Activated CD8-positive, alpha-beta T cell treated with anti-CD3 and anti-CD28 coated beads for 36 hours (primary cell): ENCODE measurements around the gene LRRC63. TPM values are rescaled to one million over a fixed set of nuclear protein-coding genes. Genes with fewer than 3 reads are reported as not detected.

Source experiments
- ATAC-seq: fragments of 200-7000 bp; cut with Tn5 transposase; one replicate; pipeline ENCODE4 v1.10.0; 2021; ENCODE audit warnings: mild to moderate bottlenecking, moderate library complexity
- CTCF ChIA-PET: fragments of 350-600 bp; sonication (Branson Sonifier 250); formaldehyde crosslinking; loops from one replicate; lab custom pipeline; 2021; ENCODE audit warnings: antibody characterized with exemption; lab: Charles Lee
- POLR2A ChIA-PET: fragments of 350-600 bp; sonication (Branson Sonifier 250); formaldehyde crosslinking; loops from one replicate; lab custom pipeline; 2021; ENCODE audit warnings: antibody characterized with exemption; lab: Charles Lee
- DNase-seq: peaks from one replicate; pipeline ENCODE4 v3.0.0-alpha.2; 2020
- H3K27ac Mint-ChIP-seq: one replicate; pipeline ENCODE4 v1.8.0; 2021; ENCODE audit warnings: mild to moderate bottlenecking, mixed read lengths
- H3K27me3 Mint-ChIP-seq: one replicate; pipeline ENCODE4 v1.8.0; 2021; ENCODE audit warnings: mixed read lengths
- H3K36me3 Mint-ChIP-seq: one replicate; pipeline ENCODE4 v1.8.0; 2021; ENCODE audit warnings: low read depth, mixed read lengths
- H3K4me1 Mint-ChIP-seq: one replicate; pipeline ENCODE4 v1.8.0; 2021; ENCODE audit warnings: low read depth, mixed read lengths
- H3K4me3 Mint-ChIP-seq: one replicate; pipeline ENCODE4 v1.8.0; 2021; ENCODE audit warnings: mild to moderate bottlenecking, moderate library complexity, mixed read lengths
- H3K9me3 Mint-ChIP-seq: one replicate; pipeline ENCODE4 v1.8.0; 2021; ENCODE audit warnings: mixed read lengths
- intact Hi-C: fragments of 100-400 bp; cut with micrococcal nuclease; formaldehyde crosslinking; loops from one replicate; pipeline ENCODE4 v1.10.0; 2022
- total RNA-seq, 2 experiments: library from RNA; stranded (reverse); gene quantifications; one replicate each; pipeline ENCODE4 v1.2.3, GENCODE V29; 2021
- TF ChIP-seq, protein P1 (sequence below): fragments of 200-600 bp; IDR thresholded peaks from one replicate; pipeline ENCODE4 v1.8.0; 2022; ENCODE audit warnings: antibody characterized with exemption, mild to moderate bottlenecking

LRRC63 gene
- total RNA-seq, 2 experiments from 2014 or later = 0.47 to 0.59 TPM

DNA sequence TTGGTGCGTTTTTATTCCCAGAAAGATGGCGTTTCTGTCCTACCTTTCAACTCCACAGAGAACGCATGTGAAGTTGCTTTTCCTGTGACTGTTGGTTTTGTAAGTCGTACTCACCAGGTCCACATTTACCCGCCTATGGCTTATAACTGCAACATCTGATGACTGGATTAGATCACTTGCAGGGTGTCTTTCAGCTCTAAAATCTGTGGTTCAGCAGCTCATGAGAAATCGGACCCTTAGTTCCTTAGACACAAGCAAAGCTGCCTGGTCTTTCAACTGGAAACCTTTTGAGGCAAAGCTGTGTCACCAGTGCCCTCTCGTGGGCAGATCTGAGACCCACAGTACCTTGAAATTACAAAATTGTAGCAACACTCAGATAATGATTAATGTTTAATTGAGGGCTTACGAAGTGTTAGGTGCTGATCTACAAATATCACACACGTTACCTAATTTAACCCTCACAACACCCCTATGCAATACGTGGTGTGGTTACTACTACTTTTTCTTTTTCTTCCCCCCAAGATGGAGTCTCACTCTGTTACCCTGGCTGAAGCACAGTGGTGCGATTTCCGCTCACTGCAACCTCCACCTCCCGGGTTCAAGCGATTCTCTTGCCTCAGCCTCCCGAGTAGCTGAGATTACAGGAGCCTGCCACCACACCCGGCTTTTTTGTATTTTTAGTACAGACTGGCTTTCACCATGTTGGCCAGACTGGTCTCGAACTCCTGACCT is 109.9 kb downstream of the LRRC63 start:
- H3K27me3 Mint-ChIP-seq = no peaks in the 10 kb centered on the region
- TF ChIP-seq, protein P1, sequence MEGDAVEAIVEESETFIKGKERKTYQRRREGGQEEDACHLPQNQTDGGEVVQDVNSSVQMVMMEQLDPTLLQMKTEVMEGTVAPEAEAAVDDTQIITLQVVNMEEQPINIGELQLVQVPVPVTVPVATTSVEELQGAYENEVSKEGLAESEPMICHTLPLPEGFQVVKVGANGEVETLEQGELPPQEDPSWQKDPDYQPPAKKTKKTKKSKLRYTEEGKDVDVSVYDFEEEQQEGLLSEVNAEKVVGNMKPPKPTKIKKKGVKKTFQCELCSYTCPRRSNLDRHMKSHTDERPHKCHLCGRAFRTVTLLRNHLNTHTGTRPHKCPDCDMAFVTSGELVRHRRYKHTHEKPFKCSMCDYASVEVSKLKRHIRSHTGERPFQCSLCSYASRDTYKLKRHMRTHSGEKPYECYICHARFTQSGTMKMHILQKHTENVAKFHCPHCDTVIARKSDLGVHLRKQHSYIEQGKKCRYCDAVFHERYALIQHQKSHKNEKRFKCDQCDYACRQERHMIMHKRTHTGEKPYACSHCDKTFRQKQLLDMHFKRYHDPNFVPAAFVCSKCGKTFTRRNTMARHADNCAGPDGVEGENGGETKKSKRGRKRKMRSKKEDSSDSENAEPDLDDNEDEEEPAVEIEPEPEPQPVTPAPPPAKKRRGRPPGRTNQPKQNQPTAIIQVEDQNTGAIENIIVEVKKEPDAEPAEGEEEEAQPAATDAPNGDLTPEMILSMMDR = peak; percentile 93
- DNase-seq (peak; percentile 90), ATAC-seq (peak; percentile 90)
- peak overlapping the region; percentile 85 for H3K4me3 Mint-ChIP-seq
- intact Hi-C loops = no loop called here
- no peaks in the 10 kb centered on the region for H3K9me3 Mint-ChIP-seq
- ChIA-PET CTCF (interaction anchor here (0.6 to 3.2 kb wide), 47 partner anchors 8 to 811 kb away, joined by 3 to 31 read pairs (median 4); partner anchors contain the start of gene ZC3H13), POLR2A (interaction anchor here (0.8 to 1.5 kb wide), 4 partner anchors 12 to 475 kb away, joined by 3 to 6 read pairs (median 4); no protein-coding TSS in a partner anchor)
- H3K4me1 Mint-ChIP-seq = peaks cover 29% of the 10 kb centered on the region
- peaks cover 10% of the 10 kb centered on the region for H3K36me3 Mint-ChIP-seq
- peak overlapping the region; percentile 97 for H3K27ac Mint-ChIP-seq

DNA sequence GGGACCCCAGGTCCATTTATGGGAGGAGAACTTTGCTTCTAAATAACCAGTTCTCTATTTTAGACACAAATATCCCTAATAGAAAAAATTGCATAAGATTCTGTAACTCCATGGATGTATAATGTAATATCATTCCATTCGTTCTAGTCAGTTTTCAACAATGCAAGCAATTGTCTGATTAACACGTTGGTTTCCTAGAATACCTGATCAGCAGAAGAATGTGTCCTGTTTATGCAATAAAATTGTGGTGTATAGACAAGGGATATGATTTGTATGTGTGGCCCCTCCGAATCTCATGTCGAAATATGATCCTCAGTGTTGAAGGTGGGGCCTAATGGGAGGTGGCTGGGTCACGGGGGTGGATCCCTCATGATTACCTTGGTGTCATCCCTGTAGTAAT is 113.2 kb downstream of the LRRC63 start:
- no peak overlapping the region for H3K27ac Mint-ChIP-seq
- no peaks in the 10 kb centered on the region for H3K27me3 Mint-ChIP-seq
- ChIA-PET CTCF (interaction anchor here (1.4 kb wide), 1 partner anchor 37 kb away, joined by 3 read pairs; no protein-coding TSS in a partner anchor), POLR2A (no interaction called here)
- H3K4me1 Mint-ChIP-seq = peaks cover 13% of the 10 kb centered on the region
- TF ChIP-seq, protein P1 = no peak
- peaks cover 4% of the 10 kb centered on the region for H3K36me3 Mint-ChIP-seq
- no peak for DNase-seq
- no peak for ATAC-seq
- H3K9me3 Mint-ChIP-seq = no peaks in the 10 kb centered on the region
- intact Hi-C loops = no loop called here
- no peak overlapping the region for H3K4me3 Mint-ChIP-seq

Other genes starting within 250 kb of the LRRC63 start
- 10 to 100 TPM; 40.1 to 41.8 TPM for gene ZC3H13, start 159.2 kb upstream of the LRRC63 start, total RNA-seq
- not detected for gene CPB2, start 106.9 kb upstream of the LRRC63 start, total RNA-seq
- 1,000 to 10,000 TPM; 1,014 to 1,019 TPM for gene LCP1, start 29.8 kb upstream of the LRRC63 start, total RNA-seq
- gene RUBCNL, start 175.3 kb downstream of the LRRC63 start, total RNA-seq = under 1 TPM; 0.36 to 0.74 TPM